ENCODE results near the gene ZNF362. TPM values are rescaled to one million over a fixed set of nuclear protein-coding genes. Genes with fewer than 3 reads are reported as not detected.
A peak's percentile ranks its signal among the peaks of the same experiment; 100 is the strongest.

ZNF362 gene
- total RNA-seq, 1 donor from 2014 or later, result 24.6 TPM

DNA sequence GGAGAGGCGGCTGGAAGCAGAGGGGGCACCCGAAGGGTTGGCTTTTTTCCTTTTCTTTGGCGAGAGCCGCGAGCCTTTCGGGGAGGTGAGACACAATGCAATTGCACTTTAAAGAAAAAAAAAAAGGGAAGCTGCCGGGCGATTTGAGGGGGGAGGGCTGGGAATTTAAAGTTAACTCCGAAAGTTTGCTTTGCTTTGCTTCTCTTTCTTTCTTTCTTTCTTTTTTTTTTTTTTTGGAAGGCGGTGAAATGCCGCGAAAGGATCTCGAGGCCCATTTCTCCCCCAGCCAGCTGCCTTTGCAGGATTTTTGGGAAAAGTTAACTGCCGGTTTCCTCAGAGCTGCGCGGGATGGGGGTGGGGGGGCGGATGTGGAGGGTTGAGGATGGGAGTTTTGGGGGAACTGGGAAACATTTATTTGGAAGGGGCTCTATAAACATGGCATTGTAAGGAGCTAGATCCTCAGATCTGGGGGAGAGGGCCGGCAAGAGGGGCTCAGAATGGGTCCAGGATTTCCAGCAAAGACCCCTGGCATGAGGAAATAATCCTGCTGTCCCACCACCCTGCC, 997 bp downstream of the ZNF362 start:
- peaks cover 50% of the 10 kb centered on the region for H3K4me1 ChIP-seq
- TF ChIP-seq, protein P1, sequence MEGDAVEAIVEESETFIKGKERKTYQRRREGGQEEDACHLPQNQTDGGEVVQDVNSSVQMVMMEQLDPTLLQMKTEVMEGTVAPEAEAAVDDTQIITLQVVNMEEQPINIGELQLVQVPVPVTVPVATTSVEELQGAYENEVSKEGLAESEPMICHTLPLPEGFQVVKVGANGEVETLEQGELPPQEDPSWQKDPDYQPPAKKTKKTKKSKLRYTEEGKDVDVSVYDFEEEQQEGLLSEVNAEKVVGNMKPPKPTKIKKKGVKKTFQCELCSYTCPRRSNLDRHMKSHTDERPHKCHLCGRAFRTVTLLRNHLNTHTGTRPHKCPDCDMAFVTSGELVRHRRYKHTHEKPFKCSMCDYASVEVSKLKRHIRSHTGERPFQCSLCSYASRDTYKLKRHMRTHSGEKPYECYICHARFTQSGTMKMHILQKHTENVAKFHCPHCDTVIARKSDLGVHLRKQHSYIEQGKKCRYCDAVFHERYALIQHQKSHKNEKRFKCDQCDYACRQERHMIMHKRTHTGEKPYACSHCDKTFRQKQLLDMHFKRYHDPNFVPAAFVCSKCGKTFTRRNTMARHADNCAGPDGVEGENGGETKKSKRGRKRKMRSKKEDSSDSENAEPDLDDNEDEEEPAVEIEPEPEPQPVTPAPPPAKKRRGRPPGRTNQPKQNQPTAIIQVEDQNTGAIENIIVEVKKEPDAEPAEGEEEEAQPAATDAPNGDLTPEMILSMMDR (IDR thresholded peaks at IDR 0.05), result no peak
- TF ChIP-seq POLR2A (IDR thresholded peaks at IDR 0.05) (no peak), POLR2AphosphoS5 (IDR thresholded peaks at IDR 0.05; ENCODE audit: insufficient read depth in 1 of 2, low read depth in 1 of 2) (no peak)
- peak overlapping the region; percentile 89 for H3K27ac ChIP-seq
- no peaks in the 10 kb centered on the region for H3K27me3 ChIP-seq
- no peak for DNase-seq (ENCODE audit: extremely low spot score in 2 of 2)
- peak overlapping the region; percentile 69 to 75 for H3K4me3 ChIP-seq
- no peaks in the 10 kb centered on the region for H3K9me3 ChIP-seq
- intact Hi-C loops (cut with DNase I), result no loop called here
- no peaks in the 10 kb centered on the region for H3K36me3 ChIP-seq

DNA sequence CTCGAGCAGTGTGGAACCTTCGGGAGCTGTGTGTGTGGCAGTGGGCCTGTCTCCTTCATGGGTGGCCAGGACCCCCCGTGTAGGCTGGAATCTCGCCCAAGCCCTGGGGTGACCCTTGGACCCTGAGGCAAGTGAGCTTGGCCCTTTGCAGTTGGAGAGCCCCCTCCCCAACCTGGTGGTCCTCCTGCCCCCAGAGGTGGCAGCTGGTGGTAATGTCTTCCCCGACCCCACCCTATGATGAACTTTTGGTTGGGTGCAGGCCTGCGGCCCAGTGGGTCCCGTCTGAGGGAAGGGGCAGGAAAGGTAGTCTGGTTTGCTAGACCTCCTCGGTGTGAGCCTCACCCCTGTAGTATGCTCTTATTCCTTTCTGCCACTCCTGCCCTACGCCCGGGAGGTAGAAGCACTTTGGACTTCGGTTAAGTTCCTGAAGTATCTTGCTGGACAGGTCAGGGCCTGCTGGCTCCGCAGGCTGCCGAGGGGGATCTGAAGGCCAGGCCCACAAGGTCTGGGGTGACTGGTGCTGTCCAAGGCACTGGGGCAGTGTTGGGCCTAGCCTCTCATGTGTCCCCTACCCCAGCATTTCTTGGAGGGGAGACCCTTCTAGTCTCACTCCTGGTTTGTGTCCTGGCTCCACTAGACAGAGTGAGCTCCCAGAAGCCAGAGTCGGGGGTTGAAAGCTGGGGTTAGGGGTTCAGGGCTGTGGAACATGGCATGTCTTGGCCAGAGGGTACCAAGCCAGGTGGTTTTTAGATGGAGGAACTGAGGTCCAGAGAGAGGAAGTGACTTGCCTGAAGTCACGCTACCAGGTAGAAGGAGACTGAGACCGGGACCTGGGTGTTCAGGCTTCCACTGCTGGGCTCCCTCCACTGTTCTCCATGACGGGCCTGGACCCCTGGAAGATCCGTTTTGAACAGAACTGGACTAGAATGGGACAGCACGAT, 1.8 kb downstream of the ZNF362 start:
- TF ChIP-seq, protein P1 (IDR thresholded peaks at IDR 0.05), result no peak
- no peak for TF ChIP-seq POLR2A (IDR thresholded peaks at IDR 0.05)
- TF ChIP-seq POLR2AphosphoS5 (IDR thresholded peaks at IDR 0.05; ENCODE audit: insufficient read depth in 1 of 2, low read depth in 1 of 2), result no peak
- peaks cover 56% of the 10 kb centered on the region for H3K4me1 ChIP-seq
- intact Hi-C loops (cut with DNase I), result no loop called here

DNA sequence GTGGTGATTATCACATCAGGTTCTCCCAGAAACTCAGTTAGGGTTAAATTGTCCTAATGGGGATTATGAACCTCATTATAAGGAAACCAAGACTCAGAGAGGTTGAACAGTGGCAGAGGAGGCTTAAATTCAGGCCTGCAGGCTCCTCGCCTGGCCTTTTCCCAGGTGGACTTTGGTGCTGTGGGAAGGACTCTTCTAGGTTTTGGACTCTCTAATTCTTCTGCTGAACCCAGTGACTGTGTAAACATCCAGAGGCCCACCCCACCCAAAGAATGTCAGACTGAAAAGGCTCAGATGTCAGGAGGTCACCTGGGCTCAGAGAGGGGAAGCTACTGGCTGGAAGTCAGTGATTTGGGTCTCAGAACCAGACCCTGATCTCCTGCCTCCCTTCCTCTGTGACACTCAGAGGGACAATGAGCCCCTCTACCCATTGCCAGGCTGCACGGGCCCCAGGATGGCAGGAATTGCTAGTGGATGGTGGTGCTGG, 2.5 kb downstream of the ZNF362 start:
- no peaks in the 10 kb centered on the region for H3K9me3 ChIP-seq
- H3K4me3 ChIP-seq, result no peak overlapping the region
- TF ChIP-seq, protein P1 (IDR thresholded peaks at IDR 0.05), result no peak
- no peak for TF ChIP-seq POLR2A (IDR thresholded peaks at IDR 0.05)
- TF ChIP-seq POLR2AphosphoS5 (IDR thresholded peaks at IDR 0.05; ENCODE audit: insufficient read depth in 1 of 2, low read depth in 1 of 2), result no peak
- no peaks in the 10 kb centered on the region for H3K36me3 ChIP-seq
- intact Hi-C loops (cut with DNase I), result no loop called here
- DNase-seq (ENCODE audit: extremely low spot score in 2 of 2), result no peak
- peak overlapping the region; percentile 89 for H3K27ac ChIP-seq
- H3K4me1 ChIP-seq, result peaks cover 64% of the 10 kb centered on the region
- H3K27me3 ChIP-seq, result no peaks in the 10 kb centered on the region

More for the DNA sequence above, 1.8 kb downstream of the ZNF362 start:
- Histone ChIP-seq H3K9me3 (no peaks in the 10 kb centered on the region), H3K36me3 (no peaks in the 10 kb centered on the region), H3K27ac (peak overlapping the region; percentile 89), H3K4me3 (peak overlapping the region; percentile 69 to 75), H3K27me3 (no peaks in the 10 kb centered on the region)
- DNase-seq (ENCODE audit: extremely low spot score in 2 of 2), result no peak

DNA sequence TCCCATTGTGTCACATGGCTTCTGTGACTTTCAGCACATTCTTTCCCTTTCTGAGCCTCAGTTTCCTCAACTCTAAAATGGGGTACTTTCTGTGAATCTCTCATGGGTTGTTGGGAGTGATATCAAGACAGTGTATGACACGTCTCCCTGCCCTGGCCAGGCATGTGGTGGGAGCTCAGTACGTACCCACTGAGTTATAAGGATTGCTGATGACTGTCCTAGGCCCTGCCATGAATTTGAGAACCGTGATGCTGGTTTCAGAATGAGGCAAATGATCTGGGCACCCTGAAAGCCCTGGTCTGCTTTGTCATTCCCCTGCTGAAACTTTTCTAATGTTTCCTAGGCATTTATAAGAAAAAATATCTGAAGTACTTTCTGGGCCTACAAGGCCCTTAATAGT, 3.6 kb downstream of the ZNF362 start:
- TF ChIP-seq, protein P1 (IDR thresholded peaks at IDR 0.05), result no peak
- no peak for TF ChIP-seq POLR2A (IDR thresholded peaks at IDR 0.05)
- TF ChIP-seq POLR2AphosphoS5 (IDR thresholded peaks at IDR 0.05; ENCODE audit: insufficient read depth in 1 of 2, low read depth in 1 of 2), result no peak
- Histone ChIP-seq H3K36me3 (no peaks in the 10 kb centered on the region), H3K4me3 (no peak overlapping the region), H3K9me3 (no peaks in the 10 kb centered on the region), H3K27ac (no peak overlapping the region), H3K4me1 (peaks cover 70% of the 10 kb centered on the region), H3K27me3 (no peaks in the 10 kb centered on the region)
- DNase-seq (ENCODE audit: extremely low spot score in 2 of 2), result no peak
- intact Hi-C loops (cut with DNase I), result loop anchor here (5.0 kb wide), 1 partner anchor 1452 kb away; no protein-coding TSS in a partner anchor
